Measurements from ENCODE around the gene SCGN. TPM values are rescaled to one million over a fixed set of nuclear protein-coding genes. Genes with fewer than 3 reads are reported as not detected.

The SCGN gene
- total and polyA plus RNA-seq, 9 of the 15 experiments (the other 6 are each of a cell fraction or from before 2014, with no cell fraction given) = not detected

GRCh38 chr6:25717866-25718740, 66.1 kb downstream of the SCGN start (continued):
- TF ChIP-seq ZNF318 (IDR thresholded peaks at IDR 0.05; ENCODE audit: borderline replicate concordance in 1 of 2, low read depth in 1 of 2) (no peak), STAG1 (CRISPR knock-in tag; IDR thresholded peaks at IDR 0.05; ENCODE audit: borderline replicate concordance) (no peak), CEBPB (tag; IDR thresholded peaks at IDR 0.05) (no peak), ZBTB40 (IDR thresholded peaks at IDR 0.05) (no peak), ZBTB40 (CRISPR knock-in tag; IDR thresholded peaks at IDR 0.05) (no peak), ZNF699 (CRISPR knock-in tag; IDR thresholded peaks at IDR 0.05; ENCODE audit: insufficient replicate concordance) (no peak), ETV5 (CRISPR knock-in tag; IDR thresholded peaks at IDR 0.05; ENCODE audit: low read depth) (no peak)

Data from K562 (cell line).